Left lobe of liver (tissue), 1 donor: Measurements from ENCODE around the gene MAGEA10. TPM values are rescaled to one million over a fixed set of nuclear protein-coding genes. Genes with fewer than 3 reads are reported as not detected.

Experiments
- total RNA-seq: library from RNA; stranded (reverse); gene quantifications from one replicate; pipeline ENCODE4 v1.2.1, GENCODE V29; 2021
- donor health status: DM: no; HTN: yes; CAD: no.

Gene MAGEA10
- total RNA-seq, 1 donor from 2014 or later = not detected

Other genes with a start within 250 kb of the MAGEA10 start
- not detected for gene MAGEA4, start 225.7 kb downstream of the MAGEA10 start, total RNA-seq
- 2.1 TPM for gene GABRE, start 163.9 kb downstream of the MAGEA10 start, total RNA-seq